GM12878 (cell line): ENCODE results near the gene GPALPP1. TPM values are rescaled to one million over a fixed set of nuclear protein-coding genes. Genes with fewer than 3 reads are reported as not detected.
A peak's percentile ranks its signal among the peaks of the same experiment; 100 is the strongest.

Experiments
- ATAC-seq: fragments of 200-7000 bp; cut with Tn5 transposase; 3 replicates; pipeline ENCODE4 v1.9.1; 2020; ENCODE audit warnings: mild to moderate bottlenecking, moderate library complexity
- BruUV-seq: library from RNA; stranded (reverse); fragments of 400-500 nt; replicated peaks from 2 replicates; lab custom pipeline; 2021; lab: Mats Ljungman, UMichigan
- CTCF ChIA-PET: fragments of 300-600 bp; sonication (Branson Sonifier 250); formaldehyde crosslinking; extraction: SDS; loops from one replicate; lab custom pipeline; 2021; ENCODE audit warnings: inconsistent platforms; lab: Yijun Ruan, JAX
- POLR2A ChIA-PET: fragments of 350-600 bp; formaldehyde crosslinking; extraction: SDS; loops from one replicate; lab custom pipeline; 2021; ENCODE audit warnings: inconsistent platforms; lab: Charles Lee
- RAD21 ChIA-PET: fragments of 300-600 bp; sonication (Branson Sonifier 250); formaldehyde crosslinking; loops from one replicate; lab custom pipeline; 2023; ENCODE audit warnings: antibody characterized with exemption; ENCODE audit not compliant: unreplicated experiment; lab: Charles Lee
- SMC1A ChIA-PET: fragments of 300-600 bp; sonication (Branson Sonifier 250); formaldehyde crosslinking; loops from one replicate; lab custom pipeline; 2023; ENCODE audit not compliant: unreplicated experiment, uncharacterized antibody; lab: Charles Lee
- DNase-seq: peaks from one replicate; pipeline ENCODE4 v3.0.0-alpha.2; 2011; ENCODE audit warnings: low read depth, low spot score
- FAIRE-seq: peaks from 3 replicates; lab custom pipeline; 2011; peaks lifted over from hg19 to GRCh38; lab: Jason Lieb, UNC
- H2AFZ ChIP-seq: 2 replicates; pipeline ENCODE4 v1.6.0; 2011; ENCODE audit warnings: low read depth, low read length, control low read depth; ENCODE audit not compliant: control insufficient read depth
- H3K27ac ChIP-seq: 2 replicates; pipeline ENCODE4 v1.5.1; 2011; ENCODE audit warnings: control low read depth; ENCODE audit not compliant: control insufficient read depth, insufficient read depth
- H3K27me3 ChIP-seq, 2 experiments: replicated peaks in 1 of 2; 2 replicates each; pipeline versions ENCODE4 v1.6.0 to v1.6.1; 2011; ENCODE audit warnings: low read length in 1 of 2; ENCODE audit not compliant: control insufficient read depth in 2 of 2, insufficient read depth in 2 of 2
- H3K36me3 ChIP-seq, 2 experiments: 2 replicates each; pipeline ENCODE4 v1.5.1; 2011; ENCODE audit warnings: low read length in 1 of 2; ENCODE audit not compliant: control insufficient read depth in 2 of 2, insufficient read depth in 2 of 2
- H3K4me1 ChIP-seq: 2 replicates; pipeline ENCODE4 v1.6.1; 2011; ENCODE audit warnings: mild to moderate bottlenecking, low read length, moderate library complexity, mixed read lengths; ENCODE audit not compliant: control insufficient read depth, insufficient read depth
- H3K4me2 ChIP-seq: 2 replicates; pipeline ENCODE4 v1.6.0; 2011; ENCODE audit warnings: control low read depth; ENCODE audit not compliant: control insufficient read depth, insufficient read depth
- H3K4me3 ChIP-seq: fragments of 200-600 bp; sonication (generic); 2 replicates; pipeline ENCODE4 v1.5.1; 2016
- H3K79me2 ChIP-seq: 2 replicates; pipeline ENCODE4 v1.6.0; 2011; ENCODE audit warnings: low read length; ENCODE audit not compliant: control insufficient read depth, insufficient read depth
- H3K9ac ChIP-seq: 2 replicates; pipeline ENCODE4 v1.8.0; 2011; ENCODE audit warnings: low read length, control low read depth, mixed read lengths; ENCODE audit not compliant: control insufficient read depth, insufficient read depth
- H3K9me3 ChIP-seq: replicated peaks from 3 replicates; pipeline ENCODE4 v1.5.1; 2011; ENCODE audit warnings: mild to moderate bottlenecking, low read length; ENCODE audit not compliant: control insufficient read depth, insufficient read depth
- H4K20me1 ChIP-seq: 2 replicates; pipeline ENCODE4 v1.6.0; 2011; ENCODE audit not compliant: control insufficient read depth, insufficient read depth
- BCL11A ChIP-seq: IDR thresholded peaks from 2 replicates; pipeline ENCODE4 v1.6.1; 2011; ENCODE audit warnings: low read depth, low read length
- CHD1 ChIP-seq: IDR thresholded peaks from 2 replicates; pipeline ENCODE4 v1.6.1; 2012; ENCODE audit warnings: low read depth, low read length, improper control_type of control experiment
- CREB1 ChIP-seq: IDR thresholded peaks from 2 replicates; pipeline ENCODE4 v1.6.1; 2012; ENCODE audit warnings: low read depth, mild to moderate bottlenecking, inconsistent platforms
- HCFC1 ChIP-seq: fragments of 150-350 bp; IDR thresholded peaks from 2 replicates; pipeline ENCODE4 v1.6.1; 2014; ENCODE audit warnings: low read length
- MEF2A ChIP-seq: IDR thresholded peaks from 2 replicates; pipeline ENCODE4 v1.6.1; 2011; ENCODE audit warnings: low read depth, mild to moderate bottlenecking, low read length, moderate library complexity; ENCODE audit not compliant: insufficient read depth
- MEF2B ChIP-seq: fragments of 450-650 bp; IDR thresholded peaks from 2 replicates; pipeline ENCODE4 v1.6.1; 2018; ENCODE audit warnings: mild to moderate bottlenecking, moderate library complexity; ENCODE audit not compliant: partially characterized antibody, poor library complexity, severe bottlenecking
- RUNX3 ChIP-seq: IDR thresholded peaks from 2 replicates; pipeline ENCODE4 v1.6.1; 2012; ENCODE audit warnings: low read length, inconsistent platforms
- SIX5 ChIP-seq: IDR thresholded peaks from 2 replicates; pipeline ENCODE4 v1.6.1; 2011; ENCODE audit warnings: mild to moderate bottlenecking, low read depth, low read length, moderate library complexity; ENCODE audit not compliant: severe bottlenecking
- SP1 ChIP-seq: IDR thresholded peaks from one replicate; pipeline ENCODE4 v1.6.1; 2011; ENCODE audit warnings: low read depth, low read length
- WGBS: methylation state at CpG from one replicate; pipeline ENCODE4 v1.1.6; 2016; ENCODE audit warnings: low lambda C conversion rate; ENCODE audit not compliant: insufficient replicate concordance, insufficient coverage; ENCODE audit errors: missing lambda C conversion rate; 5-methylcytosine and 5-hydroxymethylcytosine counted together
- in situ Hi-C: fragments of 300-500 bp; cut with MboI; formaldehyde crosslinking; loops from 9 replicates; pipeline ENCODE4 v1.14.3; 2018; ENCODE audit warnings: mixed read lengths
- intact Hi-C: fragments of 100-400 bp; cut with micrococcal nuclease; formaldehyde crosslinking; loops from one replicate; pipeline ENCODE4 v1.14.2; 2022; ENCODE audit not compliant: unreplicated experiment
- polyA plus RNA-seq, 11 experiments: library from polyadenylated mRNA; depleted of rRNA in 4 of 11; unstranded in 6 of 11; stranded (reverse) in 5 of 11; fragments of >200 nt; fragmentation: Nextera tagmentation in 4 of 11; fragmentation: Illumina TruSeq in 1 of 11; extraction: Ambion mirVana in 4 of 11; extraction: Trizol in 1 of 11; gene quantifications; 1 replicate in 1 of 11; 2 replicates in 10 of 11; pipeline versions ENCODE4 v1.2.1 to v1.2.3, GENCODE V29; 2011 to 2016; ENCODE audit warnings: inconsistent platforms in 2 of 11, missing spikeins in 2 of 11, low read depth in 1 of 11
- total RNA-seq, 4 experiments: library from RNA; depleted of rRNA in 3 of 4; stranded (reverse); fragments of >200 nt in 3 of 4; fragmentation: Illumina TruSeq in 1 of 4; extraction: Trizol in 1 of 4; gene quantifications; 2 replicates each; pipeline versions ENCODE4 v1.2.1 to v1.2.3, GENCODE V29; 2013 to 2021
- TF ChIP-seq, protein P1 (sequence below): IDR thresholded peaks from 2 replicates; pipeline ENCODE4 v1.6.1; 2011; ENCODE audit warnings: low read depth, low read length, improper control_type of control experiment, borderline replicate concordance
- TF ChIP-seq, protein P2 (sequence below): fragments of 450-650 bp; conservative IDR thresholded peaks from 2 replicates; pipeline ENCODE4 v1.6.1; 2017; ENCODE audit warnings: mild to moderate bottlenecking, moderate library complexity
- TF ChIP-seq, protein P3 (sequence below): fragments of 450-650 bp; IDR thresholded peaks from 2 replicates; pipeline ENCODE4 v1.6.1; 2014; ENCODE audit warnings: mild to moderate bottlenecking

GPALPP1 gene
- total and polyA plus RNA-seq, 10 of the 15 experiments (the other 5 are each of a cell fraction or from before 2014, with no cell fraction given): 14.2 to 32.4 (median 27.9) TPM

DNA sequence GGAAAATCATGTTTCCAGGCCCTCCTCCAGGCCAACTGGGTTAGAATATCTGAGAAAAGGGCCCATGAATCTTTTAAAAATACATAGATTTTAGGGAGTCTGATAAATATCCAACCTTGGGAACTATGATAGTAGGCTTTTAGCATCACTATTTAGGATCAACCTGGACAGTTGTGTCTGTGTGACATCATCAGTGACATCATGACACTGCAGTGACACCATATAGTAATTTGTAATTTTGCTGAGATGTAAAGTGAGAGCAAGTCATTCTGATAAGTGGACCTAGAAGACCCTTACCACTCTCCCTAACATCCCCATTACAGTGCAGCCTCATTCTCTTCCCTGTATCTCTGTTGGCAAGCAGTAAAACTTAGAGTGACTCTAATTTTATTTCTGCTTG, 14.1 kb downstream of the GPALPP1 start:
- Histone ChIP-seq H3K4me3 (no peak overlapping the region), H3K79me2 (no peaks in the 10 kb centered on the region), H4K20me1 (no peaks in the 10 kb centered on the region)
- no TSS peak for BruUV-seq
- CTCF ChIA-PET: no interaction called here
- no peak for ATAC-seq
- no peak for TF ChIP-seq RUNX3
- TF ChIP-seq SIX5: no peak
- no peak for TF ChIP-seq MEF2A
- TF ChIP-seq CREB1: peak; percentile 64
- TF ChIP-seq, all 136 proteins: peak for 1
- RAD21 ChIA-PET: no interaction called here
- no peak overlapping the region for H2AFZ ChIP-seq
- no peak for FAIRE-seq
- POLR2A ChIA-PET: no interaction called here
- no peaks in the 10 kb centered on the region for H3K9me3 ChIP-seq
- in situ Hi-C loops: no loop called here
- H3K9ac ChIP-seq: no peak overlapping the region
- intact Hi-C loops: no loop called here
- H3K27me3 ChIP-seq: no peaks in the 10 kb centered on the region
- no peak overlapping the region for H3K27ac ChIP-seq
- no peak for DNase-seq
- peaks cover 0 to 16% of the 10 kb centered on the region in 2 experiments; a peak in 2 of 4 replicates for H3K36me3 ChIP-seq
- SMC1A ChIA-PET: interaction anchor here (1.3 kb wide), 1 partner anchor 33 kb away, joined by 3 read pairs; no protein-coding TSS in a partner anchor
- no peaks in the 10 kb centered on the region for H3K4me1 ChIP-seq
- no peak overlapping the region for H3K4me2 ChIP-seq

- Histone ChIP-seq H3K4me1 (no peaks in the 10 kb centered on the region), H2AFZ (no peak overlapping the region), H3K79me2 (no peaks in the 10 kb centered on the region), H3K4me2 (no peak overlapping the region), H3K27me3 (no peaks in the 10 kb centered on the region), H3K36me3 (peaks cover 0 to 16% of the 10 kb centered on the region in 2 experiments; a peak in 2 of 4 replicates), H3K4me3 (no peak overlapping the region), H3K27ac (no peak overlapping the region), H4K20me1 (no peaks in the 10 kb centered on the region), H3K9me3 (no peaks in the 10 kb centered on the region), H3K9ac (no peak overlapping the region)
- no TSS peak for BruUV-seq
- no peak for DNase-seq
- ATAC-seq: no peak
- intact Hi-C loops (no loop called here), in situ Hi-C loops (no loop called here)
- FAIRE-seq: no peak
- ChIA-PET RAD21 (no interaction called here), CTCF (interaction anchor here (1.1 to 1.2 kb wide), 2 partner anchors 13 to 44 kb away, joined by 3 read pairs; no protein-coding TSS in a partner anchor), SMC1A (interaction anchor here (0.8 to 1.4 kb wide), 3 partner anchors 12 to 34 kb away, joined by 3 read pairs; no protein-coding TSS in a partner anchor), POLR2A (interaction anchor here (0.7 to 0.8 kb wide), 2 partner anchors 10 to 18 kb away, joined by 3 read pairs; no protein-coding TSS in a partner anchor)
- 78% methylated on average over 2 of the region's 2 CpGs for WGBS
- TF ChIP-seq, protein P1, sequence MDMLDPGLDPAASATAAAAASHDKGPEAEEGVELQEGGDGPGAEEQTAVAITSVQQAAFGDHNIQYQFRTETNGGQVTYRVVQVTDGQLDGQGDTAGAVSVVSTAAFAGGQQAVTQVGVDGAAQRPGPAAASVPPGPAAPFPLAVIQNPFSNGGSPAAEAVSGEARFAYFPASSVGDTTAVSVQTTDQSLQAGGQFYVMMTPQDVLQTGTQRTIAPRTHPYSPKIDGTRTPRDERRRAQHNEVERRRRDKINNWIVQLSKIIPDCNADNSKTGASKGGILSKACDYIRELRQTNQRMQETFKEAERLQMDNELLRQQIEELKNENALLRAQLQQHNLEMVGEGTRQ: no peak
- no peak for TF ChIP-seq SP1
- no peak for TF ChIP-seq HCFC1
- TF ChIP-seq BCL11A: no peak
- TF ChIP-seq CHD1: no peak
- TF ChIP-seq, protein P2, sequence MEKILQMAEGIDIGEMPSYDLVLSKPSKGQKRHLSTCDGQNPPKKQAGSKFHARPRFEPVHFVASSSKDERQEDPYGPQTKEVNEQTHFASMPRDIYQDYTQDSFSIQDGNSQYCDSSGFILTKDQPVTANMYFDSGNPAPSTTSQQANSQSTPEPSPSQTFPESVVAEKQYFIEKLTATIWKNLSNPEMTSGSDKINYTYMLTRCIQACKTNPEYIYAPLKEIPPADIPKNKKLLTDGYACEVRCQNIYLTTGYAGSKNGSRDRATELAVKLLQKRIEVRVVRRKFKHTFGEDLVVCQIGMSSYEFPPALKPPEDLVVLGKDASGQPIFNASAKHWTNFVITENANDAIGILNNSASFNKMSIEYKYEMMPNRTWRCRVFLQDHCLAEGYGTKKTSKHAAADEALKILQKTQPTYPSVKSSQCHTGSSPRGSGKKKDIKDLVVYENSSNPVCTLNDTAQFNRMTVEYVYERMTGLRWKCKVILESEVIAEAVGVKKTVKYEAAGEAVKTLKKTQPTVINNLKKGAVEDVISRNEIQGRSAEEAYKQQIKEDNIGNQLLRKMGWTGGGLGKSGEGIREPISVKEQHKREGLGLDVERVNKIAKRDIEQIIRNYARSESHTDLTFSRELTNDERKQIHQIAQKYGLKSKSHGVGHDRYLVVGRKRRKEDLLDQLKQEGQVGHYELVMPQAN: no peak
- TF ChIP-seq MEF2B: no peak
- TF ChIP-seq, protein P3, sequence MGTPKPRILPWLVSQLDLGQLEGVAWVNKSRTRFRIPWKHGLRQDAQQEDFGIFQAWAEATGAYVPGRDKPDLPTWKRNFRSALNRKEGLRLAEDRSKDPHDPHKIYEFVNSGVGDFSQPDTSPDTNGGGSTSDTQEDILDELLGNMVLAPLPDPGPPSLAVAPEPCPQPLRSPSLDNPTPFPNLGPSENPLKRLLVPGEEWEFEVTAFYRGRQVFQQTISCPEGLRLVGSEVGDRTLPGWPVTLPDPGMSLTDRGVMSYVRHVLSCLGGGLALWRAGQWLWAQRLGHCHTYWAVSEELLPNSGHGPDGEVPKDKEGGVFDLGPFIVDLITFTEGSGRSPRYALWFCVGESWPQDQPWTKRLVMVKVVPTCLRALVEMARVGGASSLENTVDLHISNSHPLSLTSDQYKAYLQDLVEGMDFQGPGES: no peak
Observed at GRCh38 chr13:45004096-45004495, 14.8 kb downstream of the GPALPP1 start.
